DMS53 treated with DMSO at 0.1 percent for 48 hours (cell line): ENCODE results near the gene RAG1.

Experiments used
- DNase-seq: peaks from one replicate; lab custom pipeline; 2025; ENCODE audit not compliant: unreplicated experiment; lab: John Stamatoyannopoulos, UW

Gene RAG1

DNA sequence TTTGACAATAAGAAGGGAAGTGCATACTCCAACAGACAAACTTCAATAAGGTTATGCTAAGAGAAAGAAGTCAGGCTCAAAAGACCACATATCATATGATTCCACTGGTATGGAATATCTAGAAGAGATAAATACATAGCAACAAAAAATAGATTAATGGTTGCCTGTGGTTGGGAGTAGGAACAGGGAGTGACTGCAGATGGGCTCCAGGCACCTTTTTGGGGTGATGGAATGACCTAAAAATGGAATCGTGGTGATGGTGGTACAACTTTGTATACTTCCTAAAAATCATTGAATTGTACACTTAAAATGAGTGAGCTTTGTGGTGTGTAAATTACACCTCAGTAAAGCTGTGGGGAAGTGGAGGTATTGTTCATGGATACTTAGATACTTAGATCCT is 59.2 kb downstream of the RAG1 start:
- DNase-seq: no peak

DNA sequence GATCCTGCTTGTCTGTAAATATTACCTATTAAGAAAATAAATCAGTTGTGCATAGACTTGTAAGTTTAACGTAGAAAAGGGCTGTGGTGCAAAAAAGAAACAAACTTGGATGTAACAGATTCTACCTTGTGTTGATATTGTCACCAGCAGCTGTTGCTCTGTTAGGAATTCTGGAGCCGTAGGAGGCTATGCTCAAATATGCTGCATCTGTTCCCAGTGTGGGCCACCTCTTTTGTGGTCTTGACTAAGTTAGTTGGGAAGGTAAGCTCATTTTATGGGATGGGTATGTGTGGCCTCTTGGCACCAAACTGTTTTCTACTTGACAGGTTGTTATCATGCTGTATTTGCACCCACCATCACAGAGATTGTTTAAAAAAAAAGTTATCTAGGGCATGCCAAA is 59.7 kb downstream of the RAG1 start:
- no peak for DNase-seq

DNA sequence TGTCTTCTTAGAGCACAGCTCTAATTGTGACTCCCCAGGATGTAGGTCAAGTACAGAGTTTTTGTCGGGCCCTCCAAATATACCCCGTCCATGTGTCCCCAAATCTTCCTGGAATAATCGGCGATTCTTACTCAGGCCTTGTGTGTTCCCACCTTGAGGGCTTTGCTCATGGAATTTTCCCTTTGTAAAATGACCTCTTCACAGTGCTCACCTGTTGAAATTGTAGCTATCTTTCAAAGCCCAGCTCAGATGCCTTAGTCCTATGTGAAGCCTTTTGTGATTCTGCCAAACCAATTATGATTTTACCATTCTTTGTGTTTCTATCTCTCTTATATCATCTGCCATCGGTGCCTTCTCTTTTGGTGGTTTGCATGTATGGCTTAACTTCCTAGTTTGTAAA is 60.3 kb downstream of the RAG1 start:
- DNase-seq: no peak

DNA sequence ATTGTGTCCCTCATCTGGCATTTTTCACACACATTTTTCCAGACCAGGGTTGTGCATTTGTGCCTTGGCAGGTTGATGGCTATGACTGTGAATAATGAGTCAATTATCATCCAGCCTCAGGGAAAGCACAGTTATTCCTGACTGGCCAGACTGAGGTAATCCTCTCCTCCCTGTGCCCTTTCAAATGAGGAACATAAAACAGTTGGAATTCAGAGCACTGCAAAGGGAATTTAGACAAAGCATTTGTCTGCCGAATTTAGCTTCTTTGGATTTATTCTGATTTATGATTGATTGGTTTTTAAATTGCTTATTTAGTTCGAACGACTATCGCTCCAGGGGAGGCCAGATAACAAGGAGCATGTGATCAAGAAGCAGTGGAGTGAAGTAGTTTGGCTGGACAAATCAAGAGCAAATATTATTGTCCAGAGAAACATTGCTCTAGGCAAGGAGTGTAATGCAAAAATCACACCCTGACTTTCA is 61.0 kb downstream of the RAG1 start:
- no peak for DNase-seq
